GM12872 (cell line): ENCODE measurements around the gene PSPN.

Experiments used
- CTCF ChIP-seq: IDR thresholded peaks from 3 replicates; pipeline ENCODE4 v1.5.1; 2011; ENCODE audit warnings: low read depth, mild to moderate bottlenecking, low read length, moderate library complexity; ENCODE audit not compliant: insufficient read depth

The PSPN gene

GRCh38 chr19:6394831-6395230 lies 19.1 kb upstream of the PSPN start:
- TF ChIP-seq CTCF: no peak

DNA sequence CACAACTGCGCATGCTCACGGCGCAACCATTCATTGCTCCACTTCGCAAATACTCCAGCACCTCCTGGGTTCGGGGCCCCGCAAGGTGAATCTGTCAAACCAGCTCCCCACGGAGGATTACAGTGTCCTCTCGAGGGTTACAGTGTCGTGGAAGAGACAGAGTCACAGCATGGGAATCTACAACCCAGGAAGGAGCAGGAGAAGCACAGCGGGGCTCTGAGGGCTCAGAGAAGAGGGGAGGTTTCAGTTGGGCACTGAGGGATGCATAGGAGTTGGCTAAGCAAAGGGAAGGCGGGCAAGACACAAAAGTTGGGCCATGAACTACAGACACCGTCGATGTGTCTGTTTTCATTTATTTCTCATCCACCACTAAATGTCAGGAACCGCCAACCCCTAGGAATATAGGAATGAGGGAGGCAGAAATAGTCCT lies 18.3 kb upstream of the PSPN start:
- no peak for TF ChIP-seq CTCF

DNA sequence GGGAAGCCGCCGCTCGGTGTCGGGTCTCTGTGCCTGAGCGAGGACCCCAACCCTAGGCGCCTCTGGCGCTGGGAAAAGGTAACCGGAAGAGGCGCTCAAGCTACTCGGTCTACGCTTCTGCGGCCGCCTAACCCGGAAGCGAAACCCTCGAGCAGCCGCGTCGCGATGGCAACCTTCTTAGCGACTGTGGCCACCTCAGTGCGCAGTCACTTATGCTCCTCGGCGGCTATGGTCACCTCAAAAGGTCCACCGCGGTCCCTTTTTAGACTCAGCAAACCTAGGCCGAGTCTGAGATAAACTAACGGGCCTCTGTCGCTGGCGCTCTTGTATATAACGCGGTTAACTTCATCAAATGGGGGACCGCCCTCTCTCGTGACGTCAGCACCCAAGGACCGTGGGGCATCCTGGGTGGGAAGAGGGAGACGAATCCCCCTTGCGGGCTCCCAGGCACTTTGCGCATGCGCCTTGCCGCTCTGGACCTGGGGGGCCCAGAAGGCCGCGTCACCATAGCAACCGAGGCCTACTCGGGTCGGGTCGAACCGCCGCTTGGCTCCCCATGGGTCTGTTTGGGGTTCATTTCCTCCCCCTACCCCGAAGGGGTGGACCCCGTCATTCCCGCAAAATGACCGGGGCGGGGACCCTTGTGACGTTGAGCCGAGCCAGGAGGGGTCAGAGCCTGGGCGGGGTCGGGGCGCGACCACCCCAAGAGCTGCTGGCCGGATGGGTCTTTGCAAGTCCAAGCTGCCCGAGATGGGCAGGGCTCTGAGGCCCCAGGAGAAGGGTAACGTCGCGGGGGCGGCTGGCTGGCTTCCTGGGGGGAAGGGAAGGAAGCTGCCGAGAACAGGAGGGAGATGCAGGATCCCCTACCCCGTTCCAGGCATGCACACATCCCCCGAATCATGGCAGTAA lies 17.6 kb upstream of the PSPN start, which contains the start of gene GTF2F1:
Gene GTF2F1, minus strand, starts transcription at position 91 of the 909 bp plus-strand sequence. CDS start 169 bp downstream, outside the sequence.
- peak; percentile 33; the same call in 2 of the 3 replicates for TF ChIP-seq CTCF

DNA sequence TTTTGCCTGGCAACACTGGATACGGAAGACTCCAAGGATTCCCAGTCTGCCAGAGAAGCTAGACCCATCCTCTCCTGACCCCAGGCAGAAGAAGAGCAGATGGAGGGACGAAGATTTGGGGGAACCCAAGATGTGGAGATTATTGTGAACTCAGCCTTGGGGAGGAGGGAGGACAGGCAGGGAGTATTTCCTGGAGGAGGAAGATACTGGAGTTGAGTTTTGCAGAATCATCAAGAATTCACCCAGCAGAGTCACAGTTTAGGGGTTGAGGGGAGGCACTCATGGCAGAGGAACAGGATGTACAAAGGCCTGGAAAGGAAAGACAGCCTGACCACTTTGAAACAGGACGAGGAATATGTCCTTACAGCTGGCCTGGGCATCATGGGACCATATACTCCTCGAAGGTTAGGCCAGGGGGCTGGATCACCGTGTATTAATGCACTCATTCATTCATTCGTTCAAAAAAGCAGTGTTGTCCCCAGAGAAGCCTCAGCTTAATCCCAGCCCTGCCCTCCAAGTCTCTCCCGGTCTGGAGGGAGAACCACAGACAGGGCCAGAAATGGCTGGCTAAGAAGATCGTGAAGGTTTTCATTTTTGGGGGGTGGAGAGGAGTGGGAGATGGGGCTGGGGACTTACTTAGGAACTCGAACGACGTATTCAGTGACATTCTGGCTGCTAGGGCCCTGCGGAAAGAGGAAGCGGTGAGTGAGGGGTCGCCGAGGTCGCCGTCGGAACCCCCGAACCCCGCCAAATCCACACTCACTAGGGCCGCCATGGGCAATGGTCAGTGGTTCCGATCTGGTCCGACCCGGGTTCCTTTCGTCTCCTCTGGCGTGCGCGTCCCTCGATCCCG lies 16.7 kb upstream of the PSPN start:
- no peak for TF ChIP-seq CTCF

GRCh38 chr19:6387372-6387771 lies 11.6 kb upstream of the PSPN start:
- TF ChIP-seq CTCF: no peak

DNA sequence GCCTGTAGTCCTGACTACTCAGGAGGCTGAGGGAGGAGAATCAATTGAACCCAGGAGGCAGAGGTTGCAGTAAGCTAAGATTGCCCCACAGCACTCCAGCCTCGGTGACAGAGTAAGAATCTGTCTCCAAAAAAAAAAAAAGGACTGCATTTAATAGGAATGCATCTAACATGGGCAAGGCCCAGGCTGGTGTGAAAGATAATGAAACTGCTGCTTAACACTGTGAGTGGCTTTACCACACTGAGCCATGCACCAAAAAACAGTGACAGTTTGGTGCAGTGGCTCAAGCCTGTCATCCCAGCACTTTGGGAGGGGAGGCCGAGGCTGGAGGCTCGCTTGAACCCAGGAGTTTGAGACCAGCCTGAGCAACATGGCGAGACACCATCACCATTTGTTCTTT lies 8.6 kb upstream of the PSPN start:
- no peak for TF ChIP-seq CTCF

DNA sequence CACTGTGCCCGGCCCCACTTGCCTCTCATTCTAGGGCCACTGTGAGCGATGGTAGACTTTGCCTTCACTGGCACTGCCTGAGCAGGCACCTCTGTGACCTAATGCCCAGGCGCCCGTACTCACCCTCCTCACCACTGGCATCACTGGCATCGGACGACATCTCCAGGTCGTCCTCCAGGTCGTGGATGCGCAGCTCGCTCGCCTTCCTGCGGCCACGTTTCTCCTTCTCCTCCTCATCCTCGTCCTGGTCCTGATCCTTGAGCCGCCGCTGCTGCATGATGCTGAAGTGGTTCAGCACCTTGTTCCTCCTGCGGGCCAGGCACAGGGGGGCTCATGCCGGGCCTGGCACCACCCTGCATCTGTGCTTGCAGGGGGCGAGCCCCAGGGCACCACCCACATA lies 7.5 kb upstream of the PSPN start:
- no peak for TF ChIP-seq CTCF
